GM12864 (cell line): Measurements from ENCODE around the gene EYA2.
"Not testable (repeated sequence)": the region's sequence is repeated elsewhere in the genome, so short reads cannot be mapped to it uniquely, and the experiment has no call there.

ENCODE experiments used
- DNase-seq: peaks from one replicate; pipeline ENCODE4 v3.0.0-alpha.2; 2011; ENCODE audit warnings: low read depth
- H3K4me3 ChIP-seq: 2 replicates; pipeline ENCODE4 v1.5.1; 2011; ENCODE audit warnings: mild to moderate bottlenecking, low read depth, low read length, control low read depth
- CTCF ChIP-seq: IDR thresholded peaks from 2 replicates; pipeline ENCODE4 v1.5.1; 2011; ENCODE audit warnings: low read depth, mild to moderate bottlenecking, moderate library complexity, low read length, control low read depth, inconsistent platforms; ENCODE audit errors: missing control alignments

Gene EYA2

GRCh38 chr20:46879386-46879785, 15.3 kb upstream of the EYA2 start:
- no peak for TF ChIP-seq CTCF

GRCh38 chr20:46879963-46880362, 14.7 kb upstream of the EYA2 start:
- not testable (repeated sequence) for H3K4me3 ChIP-seq

More at GRCh38 chr20:46879386-46879785, 15.3 kb upstream of the EYA2 start:
- no peak for DNase-seq
- no peak overlapping the region for H3K4me3 ChIP-seq

GRCh38 chr20:46883892-46884291, 10.8 kb upstream of the EYA2 start:
- H3K4me3 ChIP-seq, result no peak overlapping the region
- no peak for DNase-seq
- no peak for TF ChIP-seq CTCF

More at GRCh38 chr20:46879963-46880362, 14.7 kb upstream of the EYA2 start:
- not testable (repeated sequence) for DNase-seq

GRCh38 chr20:46890682-46891081, 4.0 kb upstream of the EYA2 start:
- no peak for DNase-seq
- TF ChIP-seq CTCF, result no peak
- no peak overlapping the region for H3K4me3 ChIP-seq

- TF ChIP-seq CTCF, result no peak
- DNase-seq, result no peak
- H3K4me3 ChIP-seq, result no peak overlapping the region
Measured at GRCh38 chr20:46893051-46893450, 1.6 kb upstream of the EYA2 start.

GRCh38 chr20:46893877-46894578, 615 bp upstream of the EYA2 start:
- no peak for TF ChIP-seq CTCF
- peak overlapping the region; percentile 99 for H3K4me3 ChIP-seq

GRCh38 chr20:46894971-46895905, 595 bp downstream of the EYA2 start:
- no peak for TF ChIP-seq CTCF
- peak overlapping the region; percentile 99 for H3K4me3 ChIP-seq
- DNase-seq, result no peak

More at GRCh38 chr20:46893877-46894578, 615 bp upstream of the EYA2 start:
- no peak for DNase-seq
